Ammon's horn (tissue), 1 donor: ENCODE data around the gene COA1.
"Not testable (repeated sequence)": the region's sequence is repeated elsewhere in the genome, so short reads cannot be mapped to it uniquely, and the experiment has no call there.

Experiments used
- DNase-seq: peaks from one replicate; pipeline ENCODE4 v3.0.0-alpha.2; 2016; ENCODE audit warnings: low spot score

Gene COA1

GRCh38 chr7:43729214-43729923, at the start of gene COA1:
Gene COA1, minus strand, starts transcription at chr7:43729523. Its CDS starts 80,909 bp downstream, at chr7:43648614.
- DNase-seq = peak; percentile 91

- DNase-seq = not testable (repeated sequence)
Observed at GRCh38 chr7:43778293-43779044, 49.1 kb upstream of the COA1 start.

GRCh38 chr7:43775255-43775654, 45.9 kb upstream of the COA1 start:
- DNase-seq = not testable (repeated sequence)

- not testable (repeated sequence) for DNase-seq
Observed at GRCh38 chr7:43773268-43773667, 43.9 kb upstream of the COA1 start.

- no peak for DNase-seq
Observed at GRCh38 chr7:43771573-43771972, 42.2 kb upstream of the COA1 start.

GRCh38 chr7:43771128-43771527, 41.8 kb upstream of the COA1 start:
- no peak for DNase-seq

- no peak for DNase-seq
Observed at GRCh38 chr7:43769791-43770465, 40.6 kb upstream of the COA1 start.

GRCh38 chr7:43769281-43769680, 40.0 kb upstream of the COA1 start:
- DNase-seq = no peak

GRCh38 chr7:43768887-43769272, 39.6 kb upstream of the COA1 start:
- DNase-seq = no peak

GRCh38 chr7:43768201-43768886, 39.0 kb upstream of the COA1 start:
- DNase-seq = no peak

- no peak for DNase-seq
Observed at GRCh38 chr7:43767311-43767710, 38.0 kb upstream of the COA1 start.

GRCh38 chr7:43766564-43766963, 37.2 kb upstream of the COA1 start:
- DNase-seq = no peak

GRCh38 chr7:43764807-43765491, 35.6 kb upstream of the COA1 start:
- no peak for DNase-seq

GRCh38 chr7:43764039-43764761, 34.9 kb upstream of the COA1 start:
- no peak for DNase-seq

GRCh38 chr7:43763183-43763582, 33.9 kb upstream of the COA1 start:
- no peak for DNase-seq

GRCh38 chr7:43761938-43762692, 32.8 kb upstream of the COA1 start:
- DNase-seq = no peak

GRCh38 chr7:43761382-43761781, 32.1 kb upstream of the COA1 start:
- DNase-seq = no peak

GRCh38 chr7:43760861-43761260, 31.5 kb upstream of the COA1 start:
- DNase-seq = no peak

GRCh38 chr7:43758822-43759683, 29.7 kb upstream of the COA1 start:
- peak; percentile 11 for DNase-seq
